Measurements from ENCODE around the gene PHTF2. TPM values are rescaled to one million over a fixed set of nuclear protein-coding genes. Genes with fewer than 3 reads are reported as not detected.

The PHTF2 gene
- total and polyA plus RNA-seq, 9 donors: 7.0 to 22.2 (median 12.7) TPM

DNA sequence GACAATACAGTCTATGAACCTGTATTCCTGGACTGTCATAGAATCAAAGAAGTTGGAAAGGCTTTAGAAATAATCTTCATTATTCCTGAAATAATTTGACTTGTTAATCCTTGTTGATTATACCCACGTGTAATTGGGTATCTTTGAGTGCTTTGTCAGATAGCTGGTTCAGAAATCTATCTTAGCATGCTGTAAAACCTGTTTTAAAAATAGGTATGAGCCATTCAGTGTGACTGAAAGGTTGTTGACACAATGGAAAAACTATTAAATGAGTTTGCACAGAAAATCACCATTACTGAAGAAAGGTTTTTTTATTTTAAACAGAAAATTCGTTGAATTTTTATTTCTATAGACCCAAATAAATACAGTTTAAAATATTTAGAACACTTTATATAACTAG, 38.7 kb downstream of the PHTF2 start:
- 63 to 79% (median 68%) methylated on average over 2 of the region's 2 CpGs for WGBS, 3 donors
- Histone ChIP-seq H3K9me3 (no peaks in the 10 kb centered on the region), H3K27me3 (no peaks in the 10 kb centered on the region), H3K4me3 (no peak overlapping the region), H3K27ac (no peak overlapping the region), H3K4me1 (ENCODE audit: insufficient read depth) (peaks cover 2% of the 10 kb centered on the region), H3K36me3 (no peaks in the 10 kb centered on the region)
- no peak for TF ChIP-seq EP300 (IDR thresholded peaks at IDR 0.05)
- TF ChIP-seq CTCF (IDR thresholded peaks at IDR 0.05): no peak
- no peak for TF ChIP-seq POLR2A (IDR thresholded peaks at IDR 0.05)
- intact Hi-C loops (cut with DNase I): no loop called here
- no peak for DNase-seq

DNA sequence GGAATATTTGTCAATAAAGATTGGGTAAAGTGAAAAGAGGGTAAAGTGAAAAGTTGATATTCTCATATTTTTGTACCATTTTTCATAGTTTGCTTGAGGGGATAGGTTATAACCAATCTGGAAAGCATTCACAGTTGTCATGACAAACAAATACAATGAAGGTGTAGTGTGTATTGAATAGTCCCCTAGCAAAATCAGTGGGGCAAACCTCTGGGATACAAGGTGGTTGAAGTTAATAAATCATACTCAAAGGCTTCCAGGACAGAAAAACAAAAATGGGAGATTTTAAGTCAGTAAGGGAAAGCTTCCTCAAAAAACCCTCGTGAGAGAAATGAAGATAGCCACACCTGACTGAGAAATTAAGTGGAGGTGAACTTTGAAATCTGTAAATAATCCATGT, 39.4 kb downstream of the PHTF2 start:
- TF ChIP-seq CTCF (IDR thresholded peaks at IDR 0.05): no peak
- no peak for TF ChIP-seq POLR2A (IDR thresholded peaks at IDR 0.05)
- TF ChIP-seq EP300 (IDR thresholded peaks at IDR 0.05): no peak
- Histone ChIP-seq H3K4me1 (ENCODE audit: insufficient read depth) (peaks cover 2% of the 10 kb centered on the region), H3K9me3 (no peaks in the 10 kb centered on the region), H3K27me3 (no peaks in the 10 kb centered on the region), H3K36me3 (no peaks in the 10 kb centered on the region), H3K27ac (no peak overlapping the region), H3K4me3 (no peak overlapping the region)
- DNase-seq: no peak
- 83 to 94% (median 92%) methylated on average over 1 of the region's 1 CpG for WGBS, 3 donors
- intact Hi-C loops (cut with DNase I): no loop called here

GRCh38 chr7:77838929-77839491, 40.4 kb downstream of the PHTF2 start:
- no peaks in the 10 kb centered on the region for H3K27me3 ChIP-seq
- H3K27ac ChIP-seq: no peak overlapping the region
- TF ChIP-seq POLR2A (IDR thresholded peaks at IDR 0.05) (no peak), CTCF (IDR thresholded peaks at IDR 0.05) (no peak), EP300 (IDR thresholded peaks at IDR 0.05) (no peak)
- peaks cover 2% of the 10 kb centered on the region for H3K4me1 ChIP-seq (ENCODE audit: insufficient read depth)
- WGBS, 3 donors: 63 to 70% (median 65%) methylated on average over 3 of the region's 3 CpGs
- H3K4me3 ChIP-seq: no peak overlapping the region
- DNase-seq: no peak
- no peaks in the 10 kb centered on the region for H3K36me3 ChIP-seq
- no peaks in the 10 kb centered on the region for H3K9me3 ChIP-seq
- intact Hi-C loops (cut with DNase I): no loop called here

DNA sequence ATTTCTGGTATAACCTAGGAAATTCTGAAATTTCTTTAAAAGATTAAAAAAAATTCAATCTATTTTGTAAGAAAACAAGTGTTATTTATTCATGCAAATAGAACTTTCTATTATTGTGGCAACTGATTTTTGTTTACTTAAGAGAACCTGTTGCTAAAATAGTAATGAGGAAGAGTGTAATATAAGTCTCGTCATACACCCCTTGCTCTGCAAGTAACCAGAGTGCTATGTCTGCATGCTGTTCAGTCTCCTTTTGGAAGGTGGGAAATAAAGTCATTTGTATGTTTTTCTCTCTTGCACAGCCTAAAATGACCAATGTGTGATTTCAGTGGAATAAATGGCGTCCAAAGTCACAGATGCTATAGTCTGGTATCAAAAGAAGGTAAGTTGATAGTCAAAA, 41.3 kb downstream of the PHTF2 start:
- WGBS, 3 donors: 90 to 95% (median 93%) methylated on average over 2 of the region's 2 CpGs
- intact Hi-C loops (cut with DNase I): no loop called here
- DNase-seq: no peak

More for the DNA sequence above, 41.3 kb downstream of the PHTF2 start:
- H3K9me3 ChIP-seq: no peaks in the 10 kb centered on the region
- no peaks in the 10 kb centered on the region for H3K36me3 ChIP-seq
- no peak overlapping the region for H3K27ac ChIP-seq
- H3K4me1 ChIP-seq (ENCODE audit: insufficient read depth): peaks cover 2% of the 10 kb centered on the region
- no peaks in the 10 kb centered on the region for H3K27me3 ChIP-seq
- no peak overlapping the region for H3K4me3 ChIP-seq
- TF ChIP-seq EP300 (IDR thresholded peaks at IDR 0.05): no peak
- no peak for TF ChIP-seq POLR2A (IDR thresholded peaks at IDR 0.05)
- TF ChIP-seq CTCF (IDR thresholded peaks at IDR 0.05): no peak

Measured in ovary (tissue), 9 donors.